GM20431 (cell line): ENCODE results near the gene MYO9A.
"Not testable (repeated sequence)": the region's sequence is repeated elsewhere in the genome, so short reads cannot be mapped to it uniquely, and the experiment has no call there.

ENCODE experiments used
- in situ Hi-C: fragments of 300-500 bp; cut with MseI, MboI; formaldehyde crosslinking; loops from one replicate; pipeline ENCODE4 v1.15.0; 2020; ENCODE audit warnings: low sequenced_read_pairs; ENCODE audit not compliant: unreplicated experiment

MYO9A gene

DNA sequence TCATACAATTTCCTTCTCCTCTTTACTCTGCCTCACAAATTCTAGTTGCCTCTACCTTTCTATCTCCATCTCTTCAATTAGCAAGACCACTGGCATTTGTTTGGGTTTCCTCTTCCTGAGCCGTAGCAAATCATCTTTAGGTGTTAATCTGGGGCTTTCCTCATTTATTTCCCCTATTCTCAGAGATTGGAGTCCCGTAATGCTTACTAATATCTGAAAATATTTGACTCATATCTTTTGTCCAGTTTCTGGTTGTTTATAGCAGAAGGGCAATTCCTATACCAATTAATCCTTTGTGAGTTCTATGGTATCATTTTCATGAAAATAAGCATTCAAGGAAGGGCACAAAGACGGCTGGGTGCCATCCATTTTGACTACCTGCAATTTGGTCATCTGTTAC lies 203.9 kb downstream of the MYO9A start:
- in situ Hi-C loops: no loop called here

DNA sequence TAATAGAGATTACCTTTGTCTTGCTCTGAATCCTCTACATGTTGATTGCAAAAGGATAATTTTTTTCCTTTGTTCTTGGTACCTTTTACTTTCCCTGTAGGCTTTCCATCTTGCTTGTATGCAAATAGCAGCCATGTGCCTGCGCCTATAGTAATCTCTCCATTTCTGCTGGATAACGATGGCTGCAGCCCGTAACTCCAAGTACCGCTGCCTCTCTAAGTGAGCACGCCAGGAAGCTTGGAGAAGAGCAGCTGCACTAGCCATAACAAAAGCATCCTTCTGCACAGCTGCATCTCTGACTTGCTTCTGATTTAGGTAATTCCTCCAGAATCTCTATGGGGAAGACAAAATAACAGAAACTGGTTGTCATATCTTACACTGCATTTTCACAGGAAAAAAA lies 218.3 kb downstream of the MYO9A start:
- in situ Hi-C loops: no loop called here

DNA sequence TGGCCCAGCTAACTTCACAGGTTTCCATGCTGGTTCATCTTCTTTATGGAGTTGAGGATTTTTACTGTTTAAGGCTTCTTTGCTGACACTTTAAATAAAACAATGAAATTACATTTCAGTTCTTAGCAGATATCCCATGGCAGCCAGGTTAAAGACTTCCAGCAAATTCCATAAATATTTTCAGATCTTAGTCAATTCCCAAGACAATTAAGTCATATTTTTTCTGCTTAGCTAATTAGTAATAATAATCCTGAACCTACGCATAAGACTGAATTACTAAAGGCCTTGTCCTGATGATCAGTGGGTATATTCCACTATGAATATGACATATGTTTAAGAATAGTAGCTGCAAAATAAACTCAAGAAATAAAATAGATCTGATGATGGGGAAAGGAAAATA lies 224.3 kb downstream of the MYO9A start:
- in situ Hi-C loops: no loop called here

DNA sequence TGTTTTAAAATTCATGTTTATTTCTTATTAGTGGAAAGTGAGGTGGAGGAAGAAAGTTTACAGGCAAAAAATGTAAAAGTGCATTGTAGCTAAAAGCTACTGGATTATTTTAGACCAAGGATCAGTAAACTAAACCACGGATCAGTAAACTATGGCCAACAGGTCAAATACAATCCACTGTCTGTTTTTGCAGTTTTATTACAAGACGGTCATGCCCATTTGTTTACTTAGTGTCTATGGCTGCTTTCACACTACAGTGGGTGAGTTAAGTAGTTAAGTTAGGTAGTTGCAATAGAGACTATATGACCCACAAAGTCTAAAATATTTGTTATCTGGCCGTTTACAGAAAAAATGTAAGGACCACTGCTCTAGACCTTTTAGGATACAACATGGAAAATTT lies 225.6 kb downstream of the MYO9A start:
- in situ Hi-C loops: no loop called here

DNA sequence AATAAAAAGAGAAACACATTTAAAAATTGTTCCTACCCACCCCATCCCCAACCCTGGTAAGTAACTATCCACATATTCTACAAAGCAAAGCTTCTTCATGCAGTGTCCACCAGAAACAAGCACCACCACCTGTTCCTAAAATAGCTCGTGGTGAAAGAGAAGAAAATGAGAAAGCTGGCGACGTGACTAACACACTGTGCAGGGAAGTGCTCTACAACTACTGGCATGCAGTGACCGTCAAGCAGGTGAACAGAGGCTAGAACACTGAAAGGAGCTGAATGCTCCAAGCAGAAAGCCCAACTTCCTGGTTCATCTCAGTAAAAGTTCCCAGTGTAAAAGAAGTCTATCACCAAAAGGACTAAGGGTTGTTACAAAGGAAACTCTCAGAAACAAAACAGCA lies 226.9 kb downstream of the MYO9A start:
- in situ Hi-C loops: no loop called here

DNA sequence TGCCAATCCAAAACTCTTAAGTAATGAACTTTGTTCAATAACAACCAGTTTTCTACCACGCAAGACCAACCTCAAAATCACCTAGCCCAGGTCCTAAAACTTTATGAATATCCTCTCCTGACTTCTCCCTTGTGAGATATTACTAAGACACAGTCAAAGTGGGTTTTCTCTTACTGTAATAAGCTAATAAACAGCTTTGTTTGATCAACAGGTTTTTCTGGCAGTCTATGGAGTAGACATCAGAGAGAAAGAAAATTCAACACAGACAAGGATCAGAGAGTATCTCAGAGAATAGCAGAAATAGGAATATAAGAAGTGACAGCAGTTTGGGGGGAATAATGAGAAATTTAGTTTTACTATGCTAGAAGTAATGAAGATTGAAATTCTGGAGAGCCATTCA lies 228.0 kb downstream of the MYO9A start:
- in situ Hi-C loops: no loop called here

DNA sequence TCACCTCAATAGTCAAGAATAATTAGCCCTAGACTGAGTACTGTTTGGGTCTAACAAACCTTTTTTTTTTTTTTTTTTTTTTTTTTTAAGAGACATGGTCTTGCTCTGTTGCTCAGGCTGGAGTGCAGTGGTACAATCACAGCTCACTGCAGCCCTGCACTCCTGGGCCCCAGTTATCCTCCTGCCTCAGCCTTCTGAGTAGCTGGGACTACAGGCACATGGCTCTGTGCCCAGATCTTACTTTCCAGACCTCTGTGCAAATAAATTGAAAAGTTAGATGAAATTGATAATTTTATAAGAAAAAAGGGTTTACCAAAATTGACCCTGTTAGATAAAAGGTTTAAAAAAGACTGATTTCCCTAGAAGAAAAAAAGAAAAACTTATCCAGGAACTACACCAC lies 228.6 kb downstream of the MYO9A start:
- in situ Hi-C loops: no loop called here

DNA sequence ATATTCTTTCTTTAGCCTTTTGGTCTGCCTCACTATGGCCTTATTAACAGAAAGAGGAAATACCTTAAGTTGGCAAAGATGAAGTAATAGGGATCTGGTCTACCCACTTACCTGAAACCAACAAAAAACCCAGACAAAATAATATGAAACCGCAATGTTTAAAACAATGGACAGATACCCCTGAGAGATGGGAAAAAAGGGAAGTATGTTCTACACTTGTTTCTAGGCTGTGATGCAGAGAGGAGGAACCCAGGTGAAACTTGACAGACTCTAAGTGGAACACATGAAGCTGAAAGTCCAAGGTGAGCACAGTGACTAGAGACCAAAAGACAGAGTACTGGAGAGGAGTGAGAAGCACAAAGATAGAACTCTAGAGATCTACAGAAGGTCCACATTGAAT lies 229.2 kb downstream of the MYO9A start:
- in situ Hi-C loops: no loop called here

DNA sequence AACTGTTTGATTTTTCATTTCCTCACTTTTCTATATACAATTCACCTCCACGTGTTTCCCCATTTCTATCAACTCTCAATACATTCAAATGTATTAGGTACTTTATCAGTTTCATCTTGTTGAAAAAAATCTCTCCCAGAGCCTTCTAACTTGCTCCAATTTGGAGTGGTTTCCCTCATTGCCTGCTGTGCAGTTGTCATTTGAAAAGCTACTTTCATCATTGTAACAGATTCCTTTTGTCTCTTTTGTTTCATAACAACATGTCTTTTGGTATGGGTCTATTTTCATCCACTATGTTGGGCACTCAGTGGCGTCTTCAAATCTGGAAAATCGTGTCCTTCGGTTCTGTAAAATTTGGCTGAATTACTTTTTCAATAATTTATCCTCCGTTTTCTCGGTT lies 232.6 kb downstream of the MYO9A start:
- in situ Hi-C loops: no loop called here

DNA sequence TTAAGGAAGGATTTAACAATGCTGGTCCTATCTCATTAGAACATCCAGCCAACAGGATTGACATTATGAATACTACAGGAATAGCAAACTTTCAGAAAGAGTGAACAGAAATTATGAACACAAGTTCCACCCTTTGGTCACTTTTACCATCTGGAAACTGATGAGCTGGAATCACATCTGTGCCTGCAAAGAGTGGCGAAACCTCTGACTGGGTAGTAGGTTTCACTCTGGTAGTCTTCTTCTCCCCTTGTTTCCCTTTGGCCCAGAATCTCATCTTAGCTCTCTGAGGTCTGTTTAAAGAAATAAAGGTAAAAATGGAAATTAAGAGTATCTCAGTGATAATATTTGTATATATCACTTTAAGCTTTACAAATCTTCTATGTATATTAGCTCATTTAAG lies 234.5 kb downstream of the MYO9A start:
- in situ Hi-C loops: no loop called here

DNA sequence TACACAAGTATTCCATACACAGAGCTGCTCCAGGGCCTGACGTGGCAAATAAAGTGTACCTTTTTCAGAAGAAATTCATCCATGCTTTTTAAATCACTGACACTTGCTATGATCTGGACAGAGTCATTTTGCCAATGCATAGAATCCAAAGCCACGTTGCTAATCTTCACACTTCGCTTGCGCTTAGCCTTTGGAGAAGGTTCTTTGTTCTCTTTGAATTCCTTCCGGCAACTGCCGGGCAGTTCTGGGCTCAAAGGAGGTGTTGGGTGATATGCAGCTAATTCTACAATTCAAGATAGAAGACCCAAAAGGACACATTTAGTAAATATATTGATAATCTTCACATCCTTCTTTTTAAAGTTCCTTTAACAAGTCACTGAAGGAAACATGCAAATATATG lies 237.7 kb downstream of the MYO9A start:
- in situ Hi-C loops: no loop called here

DNA sequence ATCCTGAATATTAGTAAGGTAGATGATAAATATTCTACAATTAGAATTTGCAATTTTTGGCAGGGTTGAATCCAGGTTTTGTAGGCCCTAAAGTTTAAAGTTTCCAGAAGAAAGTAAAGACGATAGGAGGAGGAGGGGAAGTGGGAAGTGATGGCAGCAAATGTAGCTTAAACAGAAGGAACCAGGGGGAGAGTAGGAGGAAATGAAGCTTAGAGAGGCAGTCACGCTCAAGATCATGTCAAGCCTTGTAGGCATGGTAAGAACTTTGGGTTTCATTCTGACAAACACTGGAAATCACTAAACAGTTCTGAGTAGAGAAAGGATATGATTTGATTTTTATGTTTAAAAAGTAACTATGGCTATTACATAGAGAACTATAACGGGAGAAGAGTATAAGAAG lies 243.7 kb downstream of the MYO9A start:
- in situ Hi-C loops: no loop called here

DNA sequence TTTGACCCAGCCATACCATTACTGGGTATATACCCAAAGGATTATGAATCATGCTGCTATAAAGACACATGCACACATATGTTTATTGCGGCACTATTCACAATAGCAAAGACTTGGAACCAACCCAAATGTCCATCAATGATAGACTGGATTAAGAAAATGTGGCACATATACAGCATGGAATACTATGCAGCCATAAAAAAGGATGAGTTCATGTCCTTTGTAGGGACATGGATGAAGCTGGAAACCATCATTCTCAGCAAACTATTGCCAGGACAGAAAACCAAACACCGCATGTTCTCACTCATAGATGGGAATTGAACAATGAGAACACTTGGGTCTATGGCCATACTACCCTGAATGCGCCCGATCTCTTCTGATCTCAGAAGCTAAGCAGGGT lies 259.7 kb downstream of the MYO9A start:
- in situ Hi-C loops: not testable (repeated sequence)

DNA sequence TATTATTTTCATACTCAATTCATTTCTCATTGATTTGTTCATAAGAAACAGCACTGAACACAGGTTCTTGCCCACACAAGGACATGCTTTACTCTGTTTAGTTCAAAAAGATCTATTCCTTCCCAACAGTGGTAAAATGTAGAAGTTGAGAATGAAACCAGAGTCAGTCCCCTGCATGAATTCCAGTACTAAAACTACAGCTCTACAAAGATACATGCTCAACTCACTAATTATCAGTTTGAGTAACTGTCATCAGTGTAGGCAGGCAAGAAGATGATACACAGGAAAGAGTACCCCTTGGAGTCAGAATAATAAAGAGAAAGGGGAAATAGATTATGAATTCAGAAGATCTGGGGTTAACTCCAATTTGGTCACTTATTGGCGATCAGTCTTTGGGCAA lies 264.4 kb downstream of the MYO9A start:
- in situ Hi-C loops: no loop called here

DNA sequence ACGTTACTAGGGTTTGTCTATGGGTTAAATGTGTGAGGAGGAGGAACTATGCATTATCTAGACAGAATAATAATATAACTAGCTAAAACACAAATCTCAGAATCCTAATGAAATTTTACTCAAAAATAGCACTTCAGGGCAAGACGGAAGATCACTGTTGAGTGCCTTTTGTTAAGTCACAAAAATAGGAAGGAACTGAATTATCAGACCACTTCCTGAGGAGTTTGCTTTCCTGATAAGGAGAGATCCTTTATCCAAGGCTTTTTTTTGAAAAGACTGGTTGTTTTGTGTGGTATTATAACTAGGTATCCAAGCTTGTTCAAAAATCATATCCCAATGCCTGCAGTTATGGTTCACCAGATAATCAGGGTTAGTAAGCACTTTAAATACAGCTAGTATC lies 273.0 kb downstream of the MYO9A start:
- in situ Hi-C loops: no loop called here

DNA sequence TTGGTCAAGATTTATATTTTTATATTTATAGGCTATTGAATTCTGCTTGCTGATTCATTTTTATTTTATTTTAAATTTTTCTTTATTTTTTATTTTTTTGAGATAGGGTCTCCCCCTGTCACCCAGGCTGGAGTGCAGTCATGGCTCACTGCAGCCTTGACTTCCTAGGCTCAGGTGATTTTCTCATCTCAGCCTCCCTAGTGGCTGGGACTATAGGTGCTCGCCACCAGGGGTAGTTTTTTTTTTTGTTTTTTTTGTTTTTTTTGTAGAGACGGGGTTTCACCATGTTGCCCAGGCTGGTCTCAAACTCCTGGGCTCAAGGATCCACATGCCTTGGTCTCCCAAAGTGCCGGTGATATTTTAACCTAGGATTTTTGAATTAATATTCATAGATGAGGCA lies 276.4 kb downstream of the MYO9A start:
- in situ Hi-C loops: no loop called here

DNA sequence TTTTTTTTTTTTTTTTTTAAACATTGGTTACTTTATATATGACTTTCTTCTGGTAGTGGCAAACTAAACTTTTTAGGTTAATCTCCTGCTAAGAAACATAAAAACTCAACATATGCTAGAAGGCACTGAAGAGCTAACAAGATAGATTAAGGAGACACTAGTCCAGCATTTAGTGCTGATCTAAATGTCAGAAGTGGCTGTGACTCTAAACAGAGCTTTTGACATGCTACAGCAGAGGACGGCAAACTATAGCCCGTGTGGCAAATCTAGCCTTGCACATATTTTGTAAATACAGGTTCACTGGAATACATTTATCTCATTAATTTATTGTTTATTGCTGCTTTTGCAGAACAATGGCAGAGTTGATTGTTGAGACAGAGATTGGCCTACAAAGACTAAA lies 287.0 kb downstream of the MYO9A start:
- in situ Hi-C loops: no loop called here

DNA sequence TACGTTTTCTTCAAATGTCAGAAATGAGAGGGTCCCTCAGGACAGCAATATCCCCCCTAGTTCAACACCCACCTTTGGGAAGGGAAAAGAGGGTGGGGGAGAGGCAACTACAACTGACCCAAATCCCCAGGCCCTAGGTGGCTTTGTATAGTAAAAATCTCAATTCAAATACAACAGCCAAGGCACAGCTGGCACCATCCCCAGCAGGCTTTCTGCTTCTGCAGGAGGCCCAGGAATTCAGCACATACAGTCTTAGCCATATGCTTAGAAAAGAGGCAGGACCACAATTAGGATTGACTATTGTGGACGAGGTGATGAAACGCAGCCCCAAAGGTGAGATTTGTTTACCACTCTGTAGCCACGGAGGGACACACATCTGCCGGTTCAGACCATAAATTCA lies 291.8 kb downstream of the MYO9A start:
- in situ Hi-C loops: no loop called here

DNA sequence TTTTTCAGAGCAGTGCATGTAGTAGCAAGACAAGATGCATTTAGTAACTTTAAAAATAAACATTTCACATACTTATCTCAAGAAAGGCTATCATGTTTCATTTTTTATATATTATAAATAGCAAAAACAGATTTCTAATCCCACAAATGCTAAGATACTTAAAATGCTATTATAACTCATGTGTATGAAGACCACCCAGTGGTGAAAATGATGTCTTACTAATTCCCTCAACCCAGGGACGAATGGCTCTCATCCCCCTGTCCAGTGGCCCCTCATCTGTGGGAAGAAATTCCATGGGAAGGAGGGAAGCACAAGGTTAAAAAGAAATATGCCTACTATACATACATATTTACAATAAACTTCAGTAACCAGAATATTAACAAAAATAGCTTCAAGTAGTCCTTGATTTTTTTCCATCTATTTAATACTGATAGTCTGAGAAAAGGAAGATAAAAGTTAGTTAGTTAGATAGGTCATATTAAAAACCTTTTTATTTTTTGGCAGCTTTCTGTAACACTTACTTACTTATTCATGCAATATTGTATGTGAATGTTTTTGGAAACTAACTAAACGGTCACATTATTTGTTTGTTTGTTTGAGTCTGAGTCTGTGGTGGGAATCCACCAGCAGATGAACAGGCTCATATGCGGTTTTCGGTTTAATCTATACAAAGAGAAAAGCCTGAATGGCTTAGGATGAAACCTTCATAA lies 292.8 kb downstream of the MYO9A start:
- in situ Hi-C loops: no loop called here

DNA sequence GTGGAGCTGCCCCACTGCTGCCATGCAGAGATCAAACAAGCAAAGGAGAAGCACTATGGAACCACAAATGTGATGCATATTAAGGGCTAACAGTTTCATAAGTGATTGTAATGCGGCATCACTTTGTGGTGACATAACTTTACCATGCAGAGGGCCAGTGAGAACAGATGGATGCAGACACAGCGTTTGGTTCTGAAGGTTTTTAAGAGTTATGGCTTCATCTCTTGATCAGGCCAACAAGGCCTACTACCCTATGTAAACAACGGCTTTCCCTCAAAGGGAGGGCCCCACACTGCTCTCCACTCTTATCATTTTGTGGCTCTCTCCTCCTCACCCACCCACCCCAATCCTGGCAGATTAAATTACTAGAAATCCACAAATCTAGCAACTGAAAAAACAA lies 294.1 kb downstream of the MYO9A start:
- in situ Hi-C loops: no loop called here

DNA sequence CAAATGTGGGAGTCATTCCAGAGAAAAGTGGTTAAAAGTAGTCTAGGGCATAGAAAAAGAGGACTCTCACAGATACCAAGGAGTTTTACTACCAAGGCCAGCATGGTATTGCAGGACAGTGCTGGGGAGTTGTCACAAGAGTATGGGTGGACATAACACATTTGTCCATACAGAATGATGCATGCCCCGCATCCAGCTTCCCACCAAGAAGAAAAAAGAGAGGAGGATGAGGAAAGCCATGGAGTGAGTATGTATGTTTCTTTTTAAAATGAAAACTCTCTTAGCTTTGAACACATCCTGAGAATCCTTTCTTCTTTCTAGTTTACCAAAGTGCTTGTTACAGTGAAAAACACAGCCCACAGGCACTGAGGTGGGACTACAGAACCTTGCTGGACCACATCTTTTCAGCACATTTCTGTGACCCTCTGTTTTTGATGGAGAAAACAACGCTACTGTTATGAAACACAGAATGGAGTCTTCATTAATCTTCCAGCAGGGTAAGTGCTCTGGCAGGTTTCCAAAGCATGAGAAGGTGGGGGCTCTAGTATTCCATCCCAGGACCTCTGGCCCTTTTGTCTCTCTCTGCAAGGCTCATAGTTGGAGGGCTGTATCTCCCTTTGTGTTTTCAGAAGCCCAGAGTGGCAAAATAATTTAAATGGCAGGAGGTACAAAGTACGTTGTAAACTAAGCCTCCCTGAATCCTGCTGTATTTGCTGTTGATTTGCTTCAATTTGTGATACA lies 294.9 kb downstream of the MYO9A start:
- in situ Hi-C loops: no loop called here

DNA sequence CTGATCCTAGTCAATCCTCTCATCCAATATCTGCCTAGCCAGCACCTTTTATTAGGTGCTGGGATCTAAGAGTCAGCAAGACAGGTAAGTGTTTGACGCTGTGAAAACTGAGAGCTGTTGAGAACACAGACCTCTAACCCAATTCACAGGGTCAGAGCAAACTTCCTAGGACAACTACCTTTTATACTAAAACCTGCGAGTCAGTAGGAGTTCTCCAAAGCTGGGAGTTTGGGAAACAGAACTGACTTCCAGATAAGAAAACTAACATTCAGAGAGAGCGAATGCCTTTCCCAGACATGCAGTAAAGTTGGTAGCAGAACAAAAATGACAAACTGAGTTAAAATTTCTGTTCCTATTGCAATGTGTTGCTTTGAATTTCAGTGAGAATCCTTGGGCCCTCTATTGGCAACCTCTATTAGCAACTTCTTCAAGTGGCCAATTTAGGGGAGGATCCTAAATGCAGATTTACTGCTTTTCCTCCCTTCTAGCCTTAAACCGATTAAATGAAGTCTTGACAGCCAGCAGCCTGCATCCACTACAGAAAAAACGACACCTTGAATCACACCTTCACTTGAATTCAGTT lies 296.3 kb downstream of the MYO9A start:
- in situ Hi-C loops: no loop called here
